Measurements from ENCODE around the gene EVC2.

GRCh38 chr4:5558502-5558901 lies 149.9 kb downstream of the EVC2 start:
- TF ChIP-seq POLR2A (IDR thresholded peaks at IDR 0.05) = no peak
- TF ChIP-seq CTCF (IDR thresholded peaks at IDR 0.05) = no peak
